Epithelial cell of proximal tubule (primary cell): ENCODE results near the gene ZIC5. TPM values are rescaled to one million over a fixed set of nuclear protein-coding genes. Genes with fewer than 3 reads are reported as not detected.

Experiments
- DNase-seq: peaks from one replicate; pipeline ENCODE4 v3.0.0-alpha.2; 2011; ENCODE audit warnings: low read depth
- H3K4me3 ChIP-seq: 2 replicates; pipeline ENCODE4 v1.5.1; 2011; ENCODE audit warnings: low read depth, mild to moderate bottlenecking, low read length
- total RNA-seq: library from RNA; depleted of rRNA; stranded (reverse); fragments of >200 nt; gene quantifications from 2 replicates; pipeline ENCODE4 v1.2.3, GENCODE V29; 2015
- TF ChIP-seq, protein P1 (sequence below): conservative IDR thresholded peaks from 2 replicates; pipeline ENCODE4 v1.5.1; 2012; ENCODE audit warnings: low read depth, mild to moderate bottlenecking, low read length

ZIC5 gene
- total RNA-seq = not detected in 2 replicates

DNA sequence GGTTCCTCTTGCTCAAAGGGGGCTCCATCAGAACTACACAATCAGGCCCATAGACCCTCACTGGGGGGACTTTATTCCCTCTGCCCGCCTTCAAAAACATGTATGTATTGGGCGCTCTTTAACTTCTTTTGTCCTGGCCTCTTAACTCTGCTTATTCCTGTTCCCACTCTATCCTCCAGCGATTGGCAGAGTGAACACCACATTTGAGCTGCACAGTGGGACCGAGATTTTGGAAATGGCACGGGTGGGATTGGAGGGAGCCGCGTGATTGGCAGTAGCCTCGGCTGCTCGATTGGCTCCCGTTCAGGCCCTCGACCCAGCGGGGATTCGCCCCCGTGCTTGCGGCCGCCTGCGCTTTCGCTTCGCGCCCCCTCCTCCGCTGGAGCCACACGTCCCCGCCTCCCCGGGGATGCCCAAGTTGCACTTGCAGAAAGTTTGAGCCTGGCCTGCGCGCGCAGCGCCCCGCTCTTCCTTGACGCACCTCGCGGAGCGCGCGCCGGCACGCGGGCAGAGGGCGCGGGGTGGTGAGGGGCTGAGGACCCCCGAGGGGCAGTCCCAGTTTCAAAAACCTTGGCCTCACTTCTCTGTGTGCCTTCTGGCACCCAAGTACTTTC is at the start of gene ZIC5:
ZIC5 (minus strand) TSS at position 192 of the 614 bp plus-strand sequence; CDS start at position 28, 164 bp downstream.
- TF ChIP-seq, protein P1, sequence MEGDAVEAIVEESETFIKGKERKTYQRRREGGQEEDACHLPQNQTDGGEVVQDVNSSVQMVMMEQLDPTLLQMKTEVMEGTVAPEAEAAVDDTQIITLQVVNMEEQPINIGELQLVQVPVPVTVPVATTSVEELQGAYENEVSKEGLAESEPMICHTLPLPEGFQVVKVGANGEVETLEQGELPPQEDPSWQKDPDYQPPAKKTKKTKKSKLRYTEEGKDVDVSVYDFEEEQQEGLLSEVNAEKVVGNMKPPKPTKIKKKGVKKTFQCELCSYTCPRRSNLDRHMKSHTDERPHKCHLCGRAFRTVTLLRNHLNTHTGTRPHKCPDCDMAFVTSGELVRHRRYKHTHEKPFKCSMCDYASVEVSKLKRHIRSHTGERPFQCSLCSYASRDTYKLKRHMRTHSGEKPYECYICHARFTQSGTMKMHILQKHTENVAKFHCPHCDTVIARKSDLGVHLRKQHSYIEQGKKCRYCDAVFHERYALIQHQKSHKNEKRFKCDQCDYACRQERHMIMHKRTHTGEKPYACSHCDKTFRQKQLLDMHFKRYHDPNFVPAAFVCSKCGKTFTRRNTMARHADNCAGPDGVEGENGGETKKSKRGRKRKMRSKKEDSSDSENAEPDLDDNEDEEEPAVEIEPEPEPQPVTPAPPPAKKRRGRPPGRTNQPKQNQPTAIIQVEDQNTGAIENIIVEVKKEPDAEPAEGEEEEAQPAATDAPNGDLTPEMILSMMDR = no peak
- DNase-seq = no peak
- no peak within 1 kb of the TSS for H3K4me3 ChIP-seq

DNA sequence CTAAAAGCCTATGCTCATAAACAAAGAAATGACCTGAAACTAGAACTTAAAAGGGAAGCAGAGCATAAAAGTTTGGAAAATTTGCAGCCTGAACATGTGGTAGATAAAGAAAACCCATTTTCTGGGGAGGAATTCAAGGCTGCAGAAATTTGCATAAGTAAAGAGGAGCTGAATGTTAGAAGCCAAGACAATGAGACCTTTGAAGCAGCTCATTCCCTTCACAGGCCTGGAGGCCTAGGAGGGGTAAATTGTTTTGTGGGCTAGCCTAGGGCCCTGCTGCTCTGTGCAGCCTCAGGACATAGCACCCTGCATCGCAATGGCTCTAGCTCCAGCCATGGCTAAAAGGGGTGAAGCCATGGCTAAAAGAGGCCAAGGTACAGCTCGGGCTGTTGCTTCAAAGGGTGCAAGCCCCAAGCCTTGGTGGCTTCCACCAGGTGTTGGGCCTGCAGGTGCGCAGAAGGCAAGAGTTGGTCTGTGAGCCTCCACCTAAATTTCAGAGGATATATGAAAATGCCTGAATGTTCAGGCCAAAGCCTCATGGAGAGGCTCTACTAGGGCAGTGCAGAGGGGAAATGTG is 48.3 kb upstream of the ZIC5 start:
- no peak for DNase-seq
- TF ChIP-seq, protein P1 = no peak
- no peak overlapping the region for H3K4me3 ChIP-seq

DNA sequence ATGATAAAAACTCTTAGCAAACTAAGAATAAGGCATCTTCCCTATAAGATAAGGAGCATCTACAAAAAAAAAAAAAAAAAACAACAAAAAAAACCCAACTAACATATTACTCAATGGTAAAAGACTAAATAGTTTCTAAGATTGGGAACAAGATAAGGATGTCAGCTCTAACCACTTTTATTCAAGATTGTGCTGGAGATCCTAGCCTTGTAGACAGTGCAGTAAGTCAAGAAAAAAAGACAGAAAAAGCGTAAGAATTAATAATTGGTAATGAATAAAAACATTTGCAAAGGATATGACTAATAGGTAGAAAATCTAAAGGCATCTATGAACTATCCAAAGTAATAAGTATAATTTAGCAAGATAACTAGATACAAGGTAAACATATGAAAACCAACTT is 43.1 kb upstream of the ZIC5 start:
- no peak overlapping the region for H3K4me3 ChIP-seq
- DNase-seq = no peak
- TF ChIP-seq, protein P1 = no peak

DNA sequence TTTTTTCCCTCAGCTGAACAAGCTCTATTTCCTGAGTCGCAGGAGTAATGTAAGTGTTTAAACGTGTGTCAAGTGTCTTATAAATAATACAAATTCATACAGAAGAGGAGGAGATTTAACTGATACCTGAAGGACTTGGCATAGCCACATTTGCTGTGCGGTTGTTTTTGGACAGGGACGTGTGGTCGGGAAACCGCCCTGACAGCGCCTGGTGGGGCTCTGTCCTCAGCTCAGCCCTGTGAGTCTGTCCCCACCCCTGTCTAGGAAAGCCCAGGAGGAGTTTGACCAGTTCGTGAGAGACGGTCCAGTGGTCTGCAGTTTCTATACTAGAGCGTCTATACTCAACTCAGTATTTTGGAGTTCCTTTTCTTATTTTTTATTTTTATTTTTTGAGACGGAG is 26.7 kb upstream of the ZIC5 start:
- no peak for DNase-seq
- H3K4me3 ChIP-seq = no peak overlapping the region
- TF ChIP-seq, protein P1 = no peak

DNA sequence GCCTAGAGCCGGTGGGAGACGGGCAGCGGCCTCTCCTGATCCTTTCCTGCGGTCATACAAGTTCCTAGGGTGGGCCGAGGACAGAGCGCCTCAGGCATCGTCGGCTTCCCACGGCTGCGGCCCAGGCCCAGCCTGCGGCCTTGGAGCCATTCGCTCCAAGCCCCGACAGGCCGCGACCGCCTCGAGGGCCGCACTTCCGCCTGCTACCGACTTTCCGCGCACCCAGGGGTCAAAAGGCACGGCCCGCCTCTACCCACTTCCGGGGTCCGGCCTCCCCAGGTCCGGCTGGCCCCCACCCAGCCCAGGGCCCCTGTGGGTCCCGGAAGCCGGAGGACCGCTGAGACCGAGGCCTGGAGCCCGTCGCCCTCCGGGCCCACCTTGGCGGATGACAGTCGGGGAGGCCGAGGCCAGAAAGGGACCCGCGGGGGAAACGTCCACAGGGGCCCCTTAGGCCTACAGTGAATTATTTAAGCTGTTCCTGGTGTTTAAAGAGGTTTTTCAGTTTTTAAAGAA is 26.2 kb upstream of the ZIC5 start:
- DNase-seq = no peak
- TF ChIP-seq, protein P1 = no peak
- no peak overlapping the region for H3K4me3 ChIP-seq

DNA sequence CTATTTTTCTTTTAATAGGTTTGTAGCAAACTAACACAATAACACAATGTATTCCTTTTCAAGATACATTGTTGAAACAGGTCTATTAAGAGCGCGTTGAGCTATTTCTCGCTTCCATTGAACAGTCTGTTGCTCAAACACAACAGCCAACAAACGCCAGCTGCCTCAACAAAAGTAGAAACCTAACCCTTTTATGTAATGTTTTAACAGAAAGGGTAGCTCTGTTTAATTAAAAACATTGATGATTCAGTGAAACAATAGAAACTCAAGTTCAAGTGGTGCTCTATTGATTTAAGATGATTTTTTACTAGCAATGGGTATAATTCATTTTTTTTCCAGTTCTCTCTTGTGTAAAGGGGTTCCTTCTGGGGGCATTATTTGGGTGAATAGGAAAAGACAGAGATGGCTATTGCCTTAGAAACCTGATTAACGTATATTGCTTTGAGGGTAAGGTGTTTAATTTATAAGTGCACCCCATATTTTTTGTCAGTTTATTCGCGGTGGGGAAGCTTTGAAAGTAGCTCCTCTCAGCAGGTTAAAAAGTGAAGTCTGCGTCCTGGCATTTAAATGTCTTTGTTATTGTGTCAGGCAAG is 24.9 kb upstream of the ZIC5 start:
- no peak for DNase-seq
- TF ChIP-seq, protein P1 = no peak
- H3K4me3 ChIP-seq = no peak overlapping the region
